ENCODE data around the gene PLEKHM3. TPM values are rescaled to one million over a fixed set of nuclear protein-coding genes. Genes with fewer than 3 reads are reported as not detected.
"Not testable (repeated sequence)": the region's sequence is repeated elsewhere in the genome, so short reads cannot be mapped to it uniquely, and the experiment has no call there.

PLEKHM3 gene
- total and polyA plus RNA-seq, 2 donors: 8.2 to 8.8 TPM

DNA sequence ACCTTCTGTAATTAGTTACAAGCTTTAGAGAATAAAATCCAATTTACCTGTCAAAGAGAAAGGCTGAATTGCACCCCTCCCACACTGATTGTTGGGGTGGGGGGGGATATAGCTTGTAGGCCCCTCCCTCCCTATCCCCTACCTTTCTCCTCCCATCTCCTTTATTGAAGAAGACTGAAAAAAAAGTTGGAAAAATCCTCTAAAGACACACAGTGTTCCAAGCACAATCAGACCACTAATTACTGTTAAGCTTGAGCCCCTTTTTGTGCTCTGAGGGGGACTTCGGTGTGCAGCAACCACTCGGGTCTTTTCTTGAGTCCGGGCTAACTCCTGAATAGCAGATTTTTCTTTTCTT is 212.6 kb downstream of the PLEKHM3 start:
- Histone ChIP-seq H3K36me3 (ENCODE audit: control insufficient read depth in 2 of 2, insufficient read depth in 2 of 2, low read length in 1 of 2) (no peaks in the 10 kb centered on the region), H3K4me1 (ENCODE audit: control insufficient read depth in 2 of 2, insufficient read depth in 2 of 2, low read length in 2 of 2) (peaks cover 0 to 8% of the 10 kb centered on the region in 2 donors), H3K4me3 (ENCODE audit: low read length in 2 of 2) (no peak overlapping the region), H3K27ac (ENCODE audit: low read depth in 1 of 2, low read length in 1 of 2) (no peak overlapping the region), H3K27me3 (ENCODE audit: control insufficient read depth in 2 of 2, insufficient read depth in 1 of 2, low read length in 1 of 2) (no peaks in the 10 kb centered on the region), H3K9me3 (ENCODE audit: control insufficient read depth in 2 of 2, insufficient read depth in 1 of 2, low read length in 1 of 2) (no peaks in the 10 kb centered on the region)
- no peak for DNase-seq (ENCODE audit: low read depth in 6 of 9, low spot score in 9 of 9)
- WGBS: 92% methylated on average over 3 of the region's 3 CpGs

DNA sequence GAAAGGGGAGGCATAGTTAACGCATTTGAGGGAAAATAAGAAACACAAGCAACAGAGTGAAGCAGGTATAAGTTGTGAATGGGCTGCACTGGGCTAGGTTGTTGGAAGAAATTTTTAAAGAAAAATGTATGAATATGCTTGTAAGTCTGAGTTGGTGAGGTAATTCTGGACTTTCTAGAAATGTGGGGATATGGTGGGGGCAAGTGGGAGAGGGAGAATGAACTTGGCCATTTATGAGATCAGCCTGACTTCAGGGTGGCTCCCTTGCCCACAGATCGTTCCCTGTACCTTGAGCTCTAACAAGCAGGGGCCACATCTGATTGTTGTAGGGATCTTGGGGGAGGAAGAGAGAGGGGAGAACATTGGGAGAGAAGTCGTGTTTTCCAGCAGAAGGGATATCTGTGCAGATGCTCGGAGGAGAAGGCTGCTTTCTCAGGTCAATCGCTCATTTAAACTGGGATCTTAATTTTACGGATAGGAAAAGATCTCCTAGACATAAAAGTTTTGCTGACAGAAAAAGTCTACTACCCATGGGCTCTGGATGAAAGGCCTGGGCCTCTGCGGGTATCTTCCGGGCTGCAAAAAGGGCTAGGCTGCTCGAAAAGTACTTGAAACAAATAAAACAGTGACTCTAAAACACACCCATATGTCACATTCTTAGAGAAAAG is 213.1 kb downstream of the PLEKHM3 start:
- no peak overlapping the region for H3K4me3 ChIP-seq (ENCODE audit: low read length in 2 of 2)
- H3K27me3 ChIP-seq (ENCODE audit: control insufficient read depth in 2 of 2, insufficient read depth in 1 of 2, low read length in 1 of 2): no peaks in the 10 kb centered on the region
- no peaks in the 10 kb centered on the region for H3K36me3 ChIP-seq (ENCODE audit: control insufficient read depth in 2 of 2, insufficient read depth in 2 of 2, low read length in 1 of 2)
- DNase-seq (ENCODE audit: low read depth in 6 of 9, low spot score in 9 of 9): no peak
- WGBS: 96% methylated on average over 9 of the region's 9 CpGs
- H3K4me1 ChIP-seq (ENCODE audit: control insufficient read depth in 2 of 2, insufficient read depth in 2 of 2, low read length in 2 of 2): peaks cover 0 to 8% of the 10 kb centered on the region in 2 donors
- no peak overlapping the region for H3K27ac ChIP-seq (ENCODE audit: low read depth in 1 of 2, low read length in 1 of 2)
- no peaks in the 10 kb centered on the region for H3K9me3 ChIP-seq (ENCODE audit: control insufficient read depth in 2 of 2, insufficient read depth in 1 of 2, low read length in 1 of 2)

DNA sequence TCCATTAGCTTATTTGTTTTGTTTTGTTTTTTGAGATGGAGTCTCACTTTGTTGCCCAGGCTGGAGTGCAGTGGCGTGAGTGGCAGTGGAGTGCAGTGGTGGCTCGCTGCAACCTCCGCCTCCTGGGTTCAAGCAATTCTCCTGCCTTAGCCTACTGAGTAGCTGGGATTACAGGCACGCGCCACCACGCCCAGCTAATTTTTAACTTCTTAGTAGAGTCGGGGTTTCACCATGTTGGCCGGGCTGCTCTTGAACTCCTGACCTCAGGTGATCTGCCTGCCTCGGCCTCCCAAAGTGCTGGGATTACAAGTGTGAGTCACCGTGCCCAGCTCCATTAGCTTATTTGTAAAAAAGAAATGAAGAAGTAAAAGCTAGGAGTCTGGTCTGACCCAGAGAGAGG is 213.7 kb downstream of the PLEKHM3 start:
- H3K9me3 ChIP-seq (ENCODE audit: control insufficient read depth in 2 of 2, insufficient read depth in 1 of 2, low read length in 1 of 2); H3K4me1 ChIP-seq (ENCODE audit: control insufficient read depth in 2 of 2, insufficient read depth in 2 of 2, low read length in 2 of 2); H3K27ac ChIP-seq (ENCODE audit: low read depth in 1 of 2, low read length in 1 of 2); H3K4me3 ChIP-seq (ENCODE audit: low read length in 2 of 2); H3K27me3 ChIP-seq (ENCODE audit: control insufficient read depth in 2 of 2, insufficient read depth in 1 of 2, low read length in 1 of 2); H3K36me3 ChIP-seq (ENCODE audit: control insufficient read depth in 2 of 2, insufficient read depth in 2 of 2, low read length in 1 of 2); DNase-seq (ENCODE audit: low read depth in 6 of 9, low spot score in 9 of 9): not testable (repeated sequence)
- WGBS: 97% methylated on average over 10 of the region's 10 CpGs

DNA sequence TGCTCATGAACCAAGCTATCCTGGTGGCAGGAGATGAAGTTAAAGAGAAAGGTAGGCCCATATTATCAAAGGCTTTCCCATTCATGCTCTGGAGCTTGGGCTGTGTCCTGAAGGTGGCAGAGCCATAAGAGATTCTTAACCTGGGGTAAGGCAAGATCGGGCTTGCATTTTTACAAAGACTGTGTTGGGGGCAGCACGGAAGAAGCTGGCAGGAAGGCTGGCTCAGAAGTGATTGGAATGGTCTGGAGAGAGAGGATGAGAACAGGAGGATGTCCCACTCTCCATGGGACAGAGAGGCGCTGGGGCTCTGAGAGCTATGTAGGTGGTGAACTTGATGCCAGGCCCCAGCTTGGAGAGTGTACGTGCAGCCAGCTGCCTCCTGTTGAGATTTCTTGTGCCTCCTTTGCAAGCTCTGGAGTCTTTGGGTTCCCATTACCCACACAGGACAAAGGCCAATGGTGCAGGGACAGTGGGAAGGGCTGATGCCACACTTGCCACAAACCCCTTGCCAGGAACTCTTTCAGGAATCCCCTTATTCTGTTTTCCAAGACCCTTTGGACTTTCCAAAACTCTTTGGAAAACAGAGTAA is 215.0 kb downstream of the PLEKHM3 start:
- Histone ChIP-seq H3K9me3 (ENCODE audit: control insufficient read depth in 2 of 2, insufficient read depth in 1 of 2, low read length in 1 of 2) (no peaks in the 10 kb centered on the region), H3K4me3 (ENCODE audit: low read length in 2 of 2) (no peak overlapping the region), H3K27ac (ENCODE audit: low read depth in 1 of 2, low read length in 1 of 2) (no peak overlapping the region), H3K36me3 (ENCODE audit: control insufficient read depth in 2 of 2, insufficient read depth in 2 of 2, low read length in 1 of 2) (no peaks in the 10 kb centered on the region), H3K4me1 (ENCODE audit: control insufficient read depth in 2 of 2, insufficient read depth in 2 of 2, low read length in 2 of 2) (peaks cover 0 to 8% of the 10 kb centered on the region in 2 donors), H3K27me3 (ENCODE audit: control insufficient read depth in 2 of 2, insufficient read depth in 1 of 2, low read length in 1 of 2) (no peaks in the 10 kb centered on the region)
- DNase-seq (ENCODE audit: low read depth in 6 of 9, low spot score in 9 of 9): no peak
- 93% methylated on average over 4 of the region's 4 CpGs for WGBS

DNA sequence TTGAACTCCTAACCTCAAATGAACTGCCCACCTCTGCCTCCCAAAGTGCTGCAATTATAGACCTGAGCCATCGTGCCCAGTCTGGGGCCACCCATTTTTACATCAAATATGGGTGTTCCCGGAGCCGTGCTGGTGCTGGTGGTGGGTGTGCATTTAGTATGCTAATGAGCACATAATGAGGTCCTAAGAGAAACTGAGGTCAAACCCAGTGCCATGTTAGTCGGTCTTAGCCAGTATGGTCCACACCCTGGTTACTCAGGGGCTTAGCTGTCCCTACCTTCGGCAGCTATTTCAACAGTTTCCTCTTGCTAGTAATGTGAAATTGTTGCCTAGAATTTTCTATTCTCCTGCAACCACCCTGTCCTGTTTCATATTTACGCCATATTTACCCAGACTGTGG is 217.2 kb downstream of the PLEKHM3 start:
- H3K27ac ChIP-seq (ENCODE audit: low read depth in 1 of 2, low read length in 1 of 2): no peak overlapping the region
- WGBS: over 99% methylated on average over 6 of the region's 6 CpGs
- DNase-seq (ENCODE audit: low read depth in 6 of 9, low spot score in 9 of 9): no peak
- peaks cover 0 to 11% of the 10 kb centered on the region in 2 donors for H3K4me1 ChIP-seq (ENCODE audit: control insufficient read depth in 2 of 2, insufficient read depth in 2 of 2, low read length in 2 of 2)
- H3K36me3 ChIP-seq (ENCODE audit: control insufficient read depth in 2 of 2, insufficient read depth in 2 of 2, low read length in 1 of 2): no peaks in the 10 kb centered on the region
- no peaks in the 10 kb centered on the region for H3K27me3 ChIP-seq (ENCODE audit: control insufficient read depth in 2 of 2, insufficient read depth in 1 of 2, low read length in 1 of 2)
- no peaks in the 10 kb centered on the region for H3K9me3 ChIP-seq (ENCODE audit: control insufficient read depth in 2 of 2, insufficient read depth in 1 of 2, low read length in 1 of 2)
- H3K4me3 ChIP-seq (ENCODE audit: low read length in 2 of 2): no peak overlapping the region

DNA sequence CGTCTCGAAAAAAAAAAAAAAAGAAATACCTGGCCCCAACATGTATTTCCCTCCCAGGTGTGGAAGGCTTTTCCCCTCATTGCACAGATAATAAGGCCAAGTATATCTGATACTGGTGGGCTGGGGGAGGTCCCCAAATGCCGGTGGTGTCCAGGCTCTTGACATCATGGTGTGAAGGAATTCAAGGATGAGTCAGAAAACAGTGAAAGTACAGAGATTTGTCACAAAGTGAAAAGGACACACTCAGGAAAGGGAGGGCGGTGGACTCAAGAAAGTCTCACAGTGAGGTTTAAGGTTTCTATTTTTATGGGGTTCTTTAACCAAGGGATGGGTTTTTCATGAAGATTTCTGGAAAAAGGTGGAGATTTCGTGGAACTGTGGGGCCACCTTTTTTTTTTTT is 217.8 kb downstream of the PLEKHM3 start:
- Histone ChIP-seq H3K27me3 (ENCODE audit: control insufficient read depth in 2 of 2, insufficient read depth in 1 of 2, low read length in 1 of 2) (no peaks in the 10 kb centered on the region), H3K9me3 (ENCODE audit: control insufficient read depth in 2 of 2, insufficient read depth in 1 of 2, low read length in 1 of 2) (no peaks in the 10 kb centered on the region), H3K36me3 (ENCODE audit: control insufficient read depth in 2 of 2, insufficient read depth in 2 of 2, low read length in 1 of 2) (no peaks in the 10 kb centered on the region), H3K27ac (ENCODE audit: low read depth in 1 of 2, low read length in 1 of 2) (no peak overlapping the region), H3K4me3 (ENCODE audit: low read length in 2 of 2) (no peak overlapping the region), H3K4me1 (ENCODE audit: control insufficient read depth in 2 of 2, insufficient read depth in 2 of 2, low read length in 2 of 2) (peaks cover 0 to 11% of the 10 kb centered on the region in 2 donors)
- DNase-seq (ENCODE audit: low read depth in 6 of 9, low spot score in 9 of 9): no peak
- 95% methylated on average over 5 of the region's 5 CpGs for WGBS

DNA sequence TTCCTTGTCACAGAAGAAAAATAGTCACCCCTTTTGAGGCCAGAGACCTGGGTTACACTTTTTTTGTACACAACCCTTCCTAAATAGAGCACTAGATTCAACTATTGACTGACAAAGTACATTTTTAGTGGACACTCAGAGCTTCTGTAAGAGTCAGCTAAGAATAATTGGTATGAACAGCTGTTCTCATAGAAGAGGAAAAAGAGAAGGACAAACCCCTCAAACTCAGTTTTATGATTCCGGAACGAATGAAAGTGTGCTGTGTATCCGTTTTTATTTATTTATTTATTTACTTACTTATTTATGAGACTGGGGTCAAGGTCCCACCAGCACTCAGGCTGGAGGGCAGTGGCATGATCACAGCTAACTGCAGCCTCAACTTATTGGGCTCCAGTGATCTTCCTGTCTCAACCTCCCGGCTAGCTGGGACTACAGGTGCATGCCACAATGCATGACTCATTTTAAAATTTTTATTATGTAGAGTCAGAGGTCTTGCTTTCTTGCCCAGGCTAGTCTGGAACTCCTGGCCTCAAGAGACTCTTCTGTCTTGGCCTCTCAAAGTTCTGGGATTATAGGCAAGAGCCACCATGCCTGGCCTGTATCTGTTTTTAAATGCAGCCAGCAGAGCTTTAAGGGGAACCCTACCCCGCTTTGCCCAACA is 219.6 kb downstream of the PLEKHM3 start:
- peaks cover 0 to 9% of the 10 kb centered on the region in 2 donors for H3K4me1 ChIP-seq (ENCODE audit: control insufficient read depth in 2 of 2, insufficient read depth in 2 of 2, low read length in 2 of 2)
- no peak overlapping the region for H3K4me3 ChIP-seq (ENCODE audit: low read length in 2 of 2)
- H3K27me3 ChIP-seq (ENCODE audit: control insufficient read depth in 2 of 2, insufficient read depth in 1 of 2, low read length in 1 of 2): no peaks in the 10 kb centered on the region
- H3K9me3 ChIP-seq (ENCODE audit: control insufficient read depth in 2 of 2, insufficient read depth in 1 of 2, low read length in 1 of 2): no peaks in the 10 kb centered on the region
- DNase-seq (ENCODE audit: low read depth in 6 of 9, low spot score in 9 of 9): no peak
- 96% methylated on average over 5 of the region's 5 CpGs for WGBS
- H3K27ac ChIP-seq (ENCODE audit: low read depth in 1 of 2, low read length in 1 of 2): no peak overlapping the region
- H3K36me3 ChIP-seq (ENCODE audit: control insufficient read depth in 2 of 2, insufficient read depth in 2 of 2, low read length in 1 of 2): no peaks in the 10 kb centered on the region

DNA sequence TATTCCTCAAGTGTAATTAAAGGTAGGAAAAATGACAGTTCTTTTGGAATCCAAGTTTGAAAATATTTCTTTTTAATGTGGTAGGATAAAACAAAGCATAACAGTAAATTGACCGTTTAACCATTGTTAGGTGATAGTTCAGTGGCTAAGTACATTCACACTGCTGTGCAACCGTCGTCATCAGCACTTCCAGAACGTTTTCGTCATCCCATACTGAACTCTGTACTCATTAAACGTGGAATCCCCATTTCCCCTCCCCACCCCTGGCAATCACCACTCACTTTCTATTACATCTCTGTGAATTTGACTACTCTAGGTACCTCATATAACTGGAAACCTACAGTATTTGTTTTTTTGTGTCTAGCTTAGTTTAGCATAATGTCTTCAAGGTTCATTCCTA is 222.7 kb downstream of the PLEKHM3 start:
- no peaks in the 10 kb centered on the region for H3K36me3 ChIP-seq (ENCODE audit: control insufficient read depth in 2 of 2, insufficient read depth in 2 of 2, low read length in 1 of 2)
- WGBS: 92% methylated on average over 6 of the region's 6 CpGs
- DNase-seq (ENCODE audit: low read depth in 6 of 9, low spot score in 9 of 9): no peak
- no peaks in the 10 kb centered on the region for H3K27me3 ChIP-seq (ENCODE audit: control insufficient read depth in 2 of 2, insufficient read depth in 1 of 2, low read length in 1 of 2)
- no peak overlapping the region for H3K4me3 ChIP-seq (ENCODE audit: low read length in 2 of 2)
- no peaks in the 10 kb centered on the region for H3K9me3 ChIP-seq (ENCODE audit: control insufficient read depth in 2 of 2, insufficient read depth in 1 of 2, low read length in 1 of 2)
- peaks cover 0 to 3% of the 10 kb centered on the region in 2 donors for H3K4me1 ChIP-seq (ENCODE audit: control insufficient read depth in 2 of 2, insufficient read depth in 2 of 2, low read length in 2 of 2)
- no peak overlapping the region for H3K27ac ChIP-seq (ENCODE audit: low read depth in 1 of 2, low read length in 1 of 2)

DNA sequence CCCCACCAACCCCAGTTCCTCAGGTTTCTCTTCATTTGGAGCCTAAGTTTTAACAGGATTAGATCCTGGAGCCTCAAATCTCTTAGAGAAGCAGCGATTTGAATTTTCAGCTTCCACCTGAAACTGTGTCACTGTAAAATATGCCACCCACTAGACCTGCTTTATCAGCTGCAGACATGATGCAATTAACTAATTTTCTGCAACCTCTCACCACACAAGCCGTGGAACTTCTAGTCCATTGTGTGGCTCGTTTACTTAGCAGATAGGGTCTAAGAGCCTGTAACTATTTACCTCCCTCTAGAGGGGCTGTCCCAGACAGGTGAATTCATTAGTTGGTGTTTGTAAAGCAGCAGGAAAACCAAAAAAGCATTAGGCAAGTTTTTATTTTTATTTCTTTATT is 224.1 kb downstream of the PLEKHM3 start:
- Histone ChIP-seq H3K4me3 (ENCODE audit: low read length in 2 of 2) (no peak overlapping the region), H3K27ac (ENCODE audit: low read depth in 1 of 2, low read length in 1 of 2) (no peak overlapping the region), H3K9me3 (ENCODE audit: control insufficient read depth in 2 of 2, insufficient read depth in 1 of 2, low read length in 1 of 2) (no peaks in the 10 kb centered on the region), H3K4me1 (ENCODE audit: control insufficient read depth in 2 of 2, insufficient read depth in 2 of 2, low read length in 2 of 2) (peaks cover 0 to 3% of the 10 kb centered on the region in 2 donors), H3K36me3 (ENCODE audit: control insufficient read depth in 2 of 2, insufficient read depth in 2 of 2, low read length in 1 of 2) (no peaks in the 10 kb centered on the region), H3K27me3 (ENCODE audit: control insufficient read depth in 2 of 2, insufficient read depth in 1 of 2, low read length in 1 of 2) (no peaks in the 10 kb centered on the region)
- WGBS: 63% methylated on average over 3 of the region's 3 CpGs
- DNase-seq (ENCODE audit: low read depth in 6 of 9, low spot score in 9 of 9): no peak

Measured in thymus (tissue), 11 donors.